Epithelial cell of prostate (primary cell): ENCODE measurements around the gene HMCN2.

Source experiments
- DNase-seq: peaks from one replicate; pipeline ENCODE4 v3.0.0-alpha.2; 2011; ENCODE audit warnings: low read depth, low spot score
- H3K27ac ChIP-seq: fragments of 450-650 bp; 2 replicates; pipeline ENCODE4 v1.5.1; 2017; ENCODE audit warnings: mild to moderate bottlenecking

The HMCN2 gene

DNA sequence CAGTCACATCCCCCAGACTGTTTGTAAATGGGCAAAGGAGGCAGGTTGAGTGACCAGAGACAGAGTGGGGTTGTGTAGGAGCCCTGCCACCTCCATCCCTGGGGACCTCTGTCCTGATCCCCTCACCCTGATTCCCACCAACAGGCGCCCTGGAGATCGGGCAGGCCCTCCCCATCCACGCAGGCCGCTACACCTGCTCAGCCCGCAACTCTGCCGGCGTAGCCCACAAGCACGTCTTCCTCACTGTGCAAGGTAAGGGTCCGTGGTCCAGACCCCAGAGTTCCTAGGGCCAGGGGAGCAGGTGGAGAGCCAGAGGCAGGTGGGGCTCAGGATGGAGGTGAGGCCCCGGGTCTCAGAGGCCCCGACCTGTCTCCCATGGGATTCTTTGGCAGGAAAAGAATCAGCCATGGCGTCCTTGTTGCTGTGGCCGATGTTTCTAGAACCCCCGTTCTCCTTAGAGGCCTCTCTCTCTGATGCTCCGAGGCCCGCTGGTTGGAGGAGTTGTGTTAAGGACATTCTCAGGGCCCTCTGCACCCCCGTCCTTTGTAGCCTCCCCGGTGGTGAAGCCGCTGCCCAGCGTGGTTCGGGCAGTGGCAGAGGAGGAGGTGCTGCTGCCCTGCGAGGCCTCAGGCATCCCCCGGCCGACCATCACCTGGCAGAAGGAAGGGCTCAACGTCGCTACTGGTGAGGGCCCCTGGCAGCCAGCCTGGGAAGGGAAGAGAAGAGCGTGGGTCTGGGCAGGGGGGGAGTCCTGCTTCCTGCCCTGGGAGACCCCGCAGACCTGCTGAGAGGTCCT, 137.3 kb downstream of the HMCN2 start:
- H3K27ac ChIP-seq, result no peak overlapping the region

DNA sequence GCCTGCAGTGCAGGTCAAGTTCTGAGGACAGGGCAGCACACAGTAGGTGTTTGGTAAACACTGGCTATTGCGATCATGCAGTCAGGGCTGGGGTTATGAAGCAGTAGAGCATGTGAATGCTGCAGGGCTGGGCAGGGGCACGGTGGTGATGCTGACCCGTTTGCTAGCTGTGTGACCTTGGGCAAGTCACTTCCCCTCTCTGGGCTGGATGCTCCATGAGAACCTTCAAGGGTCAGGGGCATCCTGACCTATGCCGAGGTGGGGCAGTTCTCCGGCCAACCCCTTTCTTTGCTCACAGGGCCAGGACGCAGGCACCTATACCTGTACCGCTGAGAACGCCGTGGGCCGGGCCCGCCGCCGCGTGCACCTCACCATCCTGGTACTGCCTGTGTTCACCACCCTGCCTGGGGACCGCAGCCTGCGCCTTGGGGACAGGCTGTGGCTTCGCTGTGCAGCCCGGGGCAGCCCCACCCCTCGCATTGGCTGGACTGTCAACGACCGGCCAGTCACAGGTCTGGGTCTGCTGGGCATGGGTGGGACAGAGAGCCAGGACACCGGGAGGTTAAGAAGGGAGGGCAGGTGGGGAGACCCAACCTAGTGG, 140.2 kb downstream of the HMCN2 start:
- H3K27ac ChIP-seq, result no peak overlapping the region
- DNase-seq, result no peak

More for the DNA sequence above, 137.3 kb downstream of the HMCN2 start:
- no peak for DNase-seq

DNA sequence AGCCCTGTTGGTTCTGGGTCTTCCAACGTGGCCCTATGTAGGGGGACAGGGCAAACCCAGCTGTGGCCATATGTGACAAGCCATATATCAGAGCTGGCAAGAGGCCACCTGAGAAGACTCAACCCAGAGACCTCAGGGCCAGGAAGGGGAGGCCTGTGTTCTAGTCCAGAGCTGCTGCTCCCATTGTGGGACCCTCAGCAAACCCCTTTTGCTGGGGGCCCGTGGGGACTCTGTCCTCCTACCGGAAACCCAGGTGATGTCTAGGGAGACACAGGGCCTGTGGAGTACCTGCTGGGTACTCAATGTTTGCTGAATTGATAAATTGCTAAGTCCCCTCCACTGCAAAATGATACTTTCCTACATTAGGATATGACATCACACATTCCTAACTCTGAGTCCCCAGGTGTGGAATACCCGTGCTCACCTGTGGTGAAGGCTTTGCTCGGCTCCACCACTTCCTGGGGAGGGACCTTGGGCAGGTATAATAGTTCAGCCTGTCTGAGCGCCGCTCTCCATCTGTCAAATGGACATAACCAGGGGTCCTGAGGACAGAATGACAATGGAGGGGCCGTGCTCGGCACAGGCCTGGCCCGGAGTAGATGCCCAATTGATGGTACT, 140.8 kb downstream of the HMCN2 start:
- DNase-seq, result no peak
- H3K27ac ChIP-seq, result no peak overlapping the region

DNA sequence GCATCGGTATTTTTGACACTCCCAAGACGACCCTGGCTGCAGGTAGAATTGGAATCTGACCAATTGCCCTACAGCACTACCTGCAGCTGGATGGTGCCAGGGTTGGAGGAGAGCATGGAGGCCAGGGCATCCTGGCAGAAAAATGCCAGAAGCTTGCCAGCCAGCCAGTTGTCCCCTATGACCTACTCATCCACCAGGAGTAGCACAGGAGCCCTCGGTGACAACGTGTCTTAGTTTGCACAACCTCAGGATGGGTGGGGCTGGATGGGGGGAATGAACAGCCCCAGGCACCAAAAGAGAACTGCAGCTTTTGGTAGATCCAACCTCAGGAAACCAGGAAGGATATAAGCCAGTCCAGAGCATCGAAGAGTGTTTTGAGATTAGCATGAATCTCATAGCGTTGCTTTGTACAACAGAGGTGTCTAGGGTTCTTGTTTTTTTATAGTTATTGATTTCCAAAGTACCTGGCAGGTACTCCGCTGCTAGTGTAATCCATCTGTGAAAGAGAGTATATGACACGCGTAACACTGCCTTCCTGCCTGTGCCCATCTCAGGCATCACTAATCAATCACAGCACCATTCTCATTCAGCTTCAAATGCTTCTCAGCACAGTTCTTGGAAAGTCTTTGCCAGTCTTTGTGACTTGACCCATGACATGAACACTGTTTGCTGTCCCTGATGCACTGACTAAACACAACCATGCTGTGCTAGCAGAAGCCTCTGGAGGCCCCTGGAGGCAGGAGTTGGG, 142.5 kb downstream of the HMCN2 start:
- H3K27ac ChIP-seq, result no peak overlapping the region
- no peak for DNase-seq

DNA sequence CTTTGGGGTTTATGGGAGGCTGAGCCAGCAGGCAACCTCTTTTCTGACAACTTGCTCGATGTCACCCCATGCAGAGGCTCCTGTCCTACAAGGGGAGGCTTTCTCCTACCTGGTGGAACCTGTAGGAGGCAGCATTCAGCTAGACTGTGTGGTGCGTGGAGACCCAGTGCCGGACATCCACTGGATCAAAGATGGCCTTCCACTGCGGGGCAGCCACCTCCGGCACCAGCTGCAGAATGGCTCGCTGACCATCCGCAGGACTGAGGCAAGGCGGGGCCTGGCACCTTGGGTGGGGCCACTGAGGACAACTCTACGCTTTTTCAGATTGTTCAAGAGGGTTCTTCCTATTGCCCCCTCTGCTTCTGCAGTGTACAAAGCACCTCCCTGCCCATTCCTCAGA, 143.1 kb downstream of the HMCN2 start:
- DNase-seq, result no peak
- no peak overlapping the region for H3K27ac ChIP-seq

DNA sequence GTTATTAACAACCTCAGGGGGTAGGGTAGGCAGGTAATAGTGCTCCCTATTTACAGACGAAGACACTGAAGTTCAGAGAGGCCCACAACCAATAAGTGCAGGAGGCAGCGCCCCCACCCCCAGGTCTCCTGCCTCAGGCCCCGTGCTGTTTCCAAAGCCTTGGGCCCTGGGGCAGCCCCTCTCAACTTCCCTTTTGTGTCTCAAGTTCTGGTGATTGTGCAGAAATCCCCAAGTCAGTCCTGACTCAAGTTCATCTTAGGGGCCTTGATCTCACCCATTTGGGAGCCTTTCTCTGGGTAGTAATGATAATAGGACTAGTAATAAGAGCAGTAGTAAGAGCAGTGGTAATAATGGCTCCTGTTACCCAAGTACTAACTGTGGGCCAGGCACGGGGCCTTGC, 143.7 kb downstream of the HMCN2 start:
- DNase-seq, result no peak
- no peak overlapping the region for H3K27ac ChIP-seq

DNA sequence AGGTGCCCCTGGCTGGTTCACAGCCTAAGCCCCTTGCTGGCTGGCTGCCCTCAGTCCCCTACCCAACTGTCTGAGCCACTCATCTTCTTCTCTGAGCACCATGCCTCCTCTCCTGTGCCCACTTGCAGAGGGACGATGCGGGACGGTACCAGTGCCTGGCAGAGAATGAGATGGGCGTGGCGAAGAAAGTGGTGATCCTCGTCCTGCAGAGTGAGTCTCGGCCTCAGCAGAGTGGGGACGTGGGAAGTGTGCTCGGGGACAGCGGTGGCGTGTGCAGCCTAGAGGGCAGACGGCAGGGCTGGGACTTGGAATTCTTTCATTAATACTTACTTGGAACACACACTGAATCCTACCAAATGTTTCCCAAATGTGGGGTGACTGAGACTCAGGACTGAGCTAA, 144.9 kb downstream of the HMCN2 start:
- DNase-seq, result no peak
- no peak overlapping the region for H3K27ac ChIP-seq

DNA sequence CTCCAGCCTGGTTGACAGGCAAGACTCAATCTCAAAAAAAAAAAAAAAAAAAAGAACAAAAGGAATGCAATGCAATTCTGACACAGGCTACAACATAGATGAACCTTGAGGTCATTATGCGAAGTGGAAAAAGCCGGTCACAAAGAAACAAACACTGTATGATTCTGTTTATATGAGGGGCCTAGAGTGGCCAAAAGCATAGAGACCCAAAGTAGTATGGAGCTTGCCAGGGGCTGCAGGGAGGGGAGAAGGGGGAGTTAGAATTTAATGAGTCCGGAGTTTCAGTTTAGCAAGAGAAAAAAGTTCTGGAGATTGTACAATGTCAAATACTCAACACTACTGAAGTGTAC, 146.0 kb downstream of the HMCN2 start:
- no peak for DNase-seq

DNA sequence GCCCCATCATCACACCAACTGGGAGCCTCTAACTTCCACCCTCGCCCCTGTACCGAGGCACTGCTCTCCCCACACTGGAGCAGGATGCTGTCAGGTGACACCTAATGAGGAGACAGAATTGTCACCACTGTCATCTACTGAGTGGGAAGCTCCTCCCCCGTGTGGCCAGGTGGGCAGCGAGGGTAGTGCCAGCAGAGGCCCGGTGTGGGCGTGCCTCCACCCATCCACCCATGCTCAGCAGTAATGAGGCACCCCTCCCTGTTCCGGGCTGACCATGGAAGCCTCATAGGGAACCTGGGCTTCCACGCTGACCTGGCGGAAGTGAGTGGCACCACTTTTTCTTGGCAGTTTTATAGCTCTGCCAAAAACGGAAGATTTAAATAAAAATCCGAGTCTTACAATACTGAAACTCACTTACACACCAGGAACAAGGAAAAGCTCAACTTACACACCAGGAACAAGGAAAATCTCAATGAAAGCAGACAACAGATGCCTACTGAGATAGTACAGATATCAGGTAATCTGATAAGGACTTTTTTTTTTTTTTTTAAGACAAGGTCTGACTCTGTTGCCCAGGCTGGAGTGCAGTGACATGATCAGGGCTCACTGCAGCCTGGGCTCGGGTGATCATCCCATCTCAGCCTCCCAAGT, 148.6 kb downstream of the HMCN2 start:
- no peak overlapping the region for H3K27ac ChIP-seq
- no peak for DNase-seq

More for the DNA sequence above, 146.0 kb downstream of the HMCN2 start:
- no peak overlapping the region for H3K27ac ChIP-seq

DNA sequence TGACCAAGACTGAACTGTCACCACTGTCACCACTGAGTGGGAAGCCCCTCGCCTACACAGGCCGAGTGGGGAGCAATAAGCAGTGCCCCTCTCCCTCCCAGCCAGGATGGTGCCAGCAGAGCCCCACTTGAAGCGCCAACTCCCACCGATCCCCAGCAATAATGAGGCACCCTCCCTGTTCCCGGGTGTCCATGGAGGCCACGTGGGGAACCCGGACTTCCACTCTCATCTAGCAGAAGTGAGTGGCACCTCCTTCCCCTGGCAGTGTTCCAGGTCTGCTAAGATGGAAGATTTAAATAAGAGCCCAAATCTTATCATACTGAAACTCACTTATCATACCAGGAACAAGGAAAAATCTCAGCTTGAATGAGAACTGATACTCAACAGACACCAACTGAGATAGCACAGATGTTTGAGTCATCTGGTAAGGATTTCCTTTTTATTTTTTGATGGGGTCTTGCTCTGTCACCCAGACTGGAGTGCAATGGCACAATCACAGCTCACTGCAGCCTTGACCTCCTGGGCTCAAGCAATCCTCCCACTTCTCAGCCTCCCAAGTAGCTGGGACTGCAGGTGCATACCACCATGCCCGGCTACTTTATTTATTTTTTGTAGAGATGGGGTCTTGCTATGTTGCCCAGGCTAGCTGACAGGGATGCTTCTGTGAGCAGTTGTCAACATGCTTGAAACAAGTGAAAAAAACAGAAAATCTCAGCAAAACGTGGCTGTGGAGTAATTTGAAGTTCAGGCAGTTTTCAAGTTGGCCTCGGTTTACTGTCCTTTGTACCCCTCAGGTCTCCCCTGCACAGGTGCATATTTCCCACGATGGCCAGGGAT, 149.6 kb downstream of the HMCN2 start:
- DNase-seq, result no peak
- H3K27ac ChIP-seq, result no peak overlapping the region

DNA sequence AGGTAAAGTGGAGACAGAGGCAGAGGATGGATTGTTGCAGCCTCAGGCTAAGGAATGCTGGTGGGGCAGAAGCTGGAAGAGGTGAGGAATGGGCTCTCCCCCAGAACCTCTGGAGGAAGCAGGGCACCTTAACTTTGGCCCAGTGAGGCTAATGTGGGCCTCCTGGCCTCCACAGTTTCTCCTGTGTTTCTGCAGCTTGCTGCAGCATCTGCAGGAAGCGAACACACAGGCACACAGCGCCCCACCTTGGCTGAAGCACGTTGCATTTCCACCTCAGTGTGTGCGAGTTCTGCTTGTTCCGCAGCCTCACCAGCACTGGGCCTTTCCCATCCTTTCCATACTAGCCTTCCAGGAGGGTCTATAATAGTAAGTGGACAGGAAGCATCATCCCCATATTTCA, 152.0 kb downstream of the HMCN2 start:
- DNase-seq, result no peak
- no peak overlapping the region for H3K27ac ChIP-seq

DNA sequence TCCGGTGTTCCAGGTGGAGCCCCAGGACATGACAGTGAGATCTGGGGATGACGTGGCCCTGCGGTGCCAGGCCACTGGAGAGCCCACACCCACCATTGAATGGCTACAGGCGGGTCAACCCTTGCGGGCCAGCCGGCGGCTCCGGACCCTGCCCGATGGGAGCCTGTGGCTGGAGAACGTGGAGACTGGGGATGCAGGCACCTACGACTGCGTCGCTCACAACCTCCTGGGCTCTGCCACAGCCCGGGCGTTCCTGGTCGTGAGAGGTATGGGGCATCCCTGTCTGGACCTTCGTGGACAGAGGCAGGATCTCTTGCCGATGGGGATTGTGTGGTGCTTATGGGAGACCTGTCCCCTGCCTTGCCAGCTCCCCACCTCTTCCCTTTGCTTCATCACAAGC, 153.2 kb downstream of the HMCN2 start:
- no peak overlapping the region for H3K27ac ChIP-seq
- DNase-seq, result no peak

DNA sequence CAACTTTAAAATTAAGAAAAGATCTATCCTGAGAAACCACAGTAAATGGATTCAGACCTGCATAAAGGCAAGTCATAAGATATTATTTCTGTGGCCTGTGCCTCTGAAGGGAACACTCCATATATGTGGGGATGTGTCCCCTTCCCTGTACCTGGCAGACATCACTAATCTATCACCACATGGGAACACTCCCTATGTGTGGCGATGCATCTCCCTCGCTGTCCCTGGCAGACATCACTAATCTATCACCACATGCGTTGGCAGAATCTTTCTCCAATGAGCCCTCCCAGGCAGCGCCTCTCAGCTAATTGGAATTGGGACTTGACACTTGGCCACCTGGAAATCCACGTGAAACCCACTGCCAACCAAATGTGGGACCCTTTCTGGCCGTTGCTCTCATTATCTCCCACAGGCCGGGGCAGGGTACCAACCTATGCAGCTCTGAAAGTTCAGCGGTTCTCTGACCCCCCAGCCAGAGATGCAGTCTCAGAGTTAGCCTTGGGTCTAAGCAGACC, 154.0 kb downstream of the HMCN2 start:
- H3K27ac ChIP-seq, result no peak overlapping the region
- no peak for DNase-seq

DNA sequence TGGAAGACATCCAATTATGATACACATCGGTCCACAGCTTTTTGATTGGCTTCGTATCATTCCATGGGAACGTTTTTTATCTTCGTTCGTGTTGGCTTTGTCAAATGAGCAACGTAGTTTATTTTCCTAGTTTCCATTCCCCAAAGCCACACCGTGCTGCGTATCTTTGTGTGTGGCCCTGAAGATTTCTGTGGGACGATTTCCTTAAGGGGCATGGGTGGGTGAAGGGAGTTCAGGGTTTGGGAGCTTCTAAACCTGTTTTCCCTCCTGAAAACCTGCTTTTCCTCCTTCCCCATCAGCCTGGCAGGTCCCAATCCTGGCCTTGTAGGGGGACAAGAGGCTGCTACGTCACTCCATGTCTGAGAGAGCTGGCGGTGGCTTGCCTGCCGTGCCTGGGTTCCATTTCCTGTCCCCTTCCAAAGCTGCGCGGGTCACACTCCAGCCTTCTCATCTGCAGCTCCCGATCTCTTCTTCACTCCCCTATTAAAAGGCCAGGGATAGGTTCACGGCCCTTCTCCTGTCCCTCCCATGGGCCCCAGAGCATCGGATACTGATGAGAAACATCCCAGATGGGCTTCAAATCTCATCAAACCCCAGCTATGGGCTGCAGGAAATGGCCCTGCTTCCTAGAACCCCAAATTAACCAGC, 155.7 kb downstream of the HMCN2 start:
- H3K27ac ChIP-seq, result no peak overlapping the region
- no peak for DNase-seq

DNA sequence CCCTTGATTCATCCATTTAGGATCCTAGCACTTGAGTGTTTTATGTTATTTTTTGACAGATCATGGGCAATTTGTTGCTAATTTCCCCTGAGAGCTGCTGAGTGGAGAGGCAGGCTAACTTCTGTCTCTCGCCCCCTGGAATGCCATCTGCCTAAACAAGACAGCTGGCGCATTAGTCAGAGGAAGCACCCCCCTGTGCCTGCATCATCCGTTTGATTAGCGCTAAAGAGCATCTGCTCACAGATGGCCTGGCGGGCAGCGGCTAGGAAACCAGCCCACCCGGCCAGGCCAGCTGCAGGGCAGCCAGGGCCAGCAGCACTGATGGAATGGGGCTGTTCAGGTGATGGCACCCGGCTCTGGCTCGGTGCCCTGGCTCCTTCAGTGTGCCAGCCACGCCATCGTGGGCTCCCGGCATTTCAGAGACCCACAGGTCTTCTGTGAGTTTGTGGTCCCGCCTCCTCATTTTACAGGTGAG, 156.3 kb downstream of the HMCN2 start:
- H3K27ac ChIP-seq, result no peak overlapping the region
- DNase-seq, result no peak

DNA sequence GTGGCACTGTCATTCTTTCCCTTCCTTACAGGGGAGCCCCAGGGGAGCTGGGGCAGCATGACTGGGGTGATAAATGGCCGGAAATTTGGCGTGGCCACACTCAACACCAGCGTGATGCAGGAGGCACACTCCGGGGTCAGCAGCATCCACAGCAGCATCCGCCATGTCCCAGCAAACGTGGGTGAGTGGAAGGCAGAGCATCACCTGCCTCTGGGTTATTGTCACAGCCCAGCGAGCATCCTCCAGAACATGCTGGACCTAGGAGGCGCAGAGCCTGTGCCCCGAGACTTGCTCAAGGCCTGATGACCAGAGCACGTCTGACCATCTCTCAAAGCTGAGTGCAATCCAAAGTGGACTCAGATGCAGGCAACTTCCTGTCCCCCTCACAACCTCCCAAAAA, 157.0 kb downstream of the HMCN2 start:
- H3K27ac ChIP-seq, result no peak overlapping the region
- DNase-seq, result no peak

DNA sequence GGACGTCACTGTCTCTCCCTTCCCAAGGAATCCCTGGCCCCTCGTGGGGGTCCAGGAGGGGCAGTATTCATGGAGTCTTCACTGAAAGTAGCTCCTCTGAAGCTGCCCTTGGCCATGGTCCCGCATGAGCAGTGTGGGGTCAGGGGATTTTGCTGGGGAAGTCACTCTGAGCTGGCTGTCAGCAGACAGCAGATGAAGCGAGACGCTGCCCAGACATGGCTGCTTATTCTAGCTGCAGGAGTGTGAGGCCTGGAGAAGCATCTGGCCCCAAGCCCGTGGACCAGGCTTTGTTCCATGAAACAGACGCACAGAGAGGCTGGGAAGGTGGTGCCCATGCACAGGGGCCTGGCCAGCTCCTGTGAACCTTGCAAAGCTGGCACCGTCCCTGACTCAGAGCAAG, 157.7 kb downstream of the HMCN2 start:
- DNase-seq, result no peak
- H3K27ac ChIP-seq, result no peak overlapping the region

DNA sequence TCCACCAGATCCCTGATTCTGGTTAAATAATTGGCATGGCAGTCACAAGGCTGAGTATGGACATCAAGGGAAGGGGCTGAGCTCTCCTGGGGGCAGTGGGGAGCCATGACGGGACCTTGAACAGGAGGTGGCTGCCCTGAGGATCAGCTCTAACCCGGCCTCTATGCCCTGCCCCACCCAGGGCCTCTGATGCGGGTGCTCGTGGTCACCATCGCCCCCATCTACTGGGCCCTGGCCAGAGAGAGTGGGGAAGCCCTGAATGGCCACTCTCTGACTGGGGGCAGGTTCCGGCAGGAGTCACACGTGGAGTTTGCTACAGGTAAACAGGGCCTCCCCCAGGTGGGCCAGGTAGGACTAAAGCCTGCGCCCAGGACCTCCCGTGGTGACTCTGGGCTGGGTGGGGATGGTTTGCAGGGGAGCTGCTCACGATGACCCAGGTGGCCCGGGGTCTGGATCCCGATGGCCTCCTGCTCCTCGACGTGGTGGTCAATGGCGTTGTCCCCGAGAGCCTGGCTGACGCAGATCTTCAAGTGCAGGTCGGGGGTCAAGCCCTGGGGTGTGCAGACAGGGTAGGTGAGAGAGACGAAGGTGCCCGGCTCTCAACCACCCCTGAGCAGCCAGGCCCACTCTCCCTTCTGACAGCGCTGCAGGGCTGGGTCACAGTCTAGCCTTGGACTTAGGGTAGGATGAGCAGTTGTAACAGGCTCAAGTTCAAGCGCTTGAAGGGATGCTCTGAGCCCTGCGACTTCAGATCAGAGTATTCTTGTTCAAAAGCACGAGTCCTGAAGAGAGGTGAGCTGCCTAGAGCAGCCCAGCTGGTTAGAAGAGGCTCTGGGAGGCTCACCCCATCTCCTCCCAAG, 159.3 kb downstream of the HMCN2 start:
- no peak for DNase-seq
- H3K27ac ChIP-seq, result no peak overlapping the region
